ENCODE results near the gene KCNIP4. TPM values are rescaled to one million over a fixed set of nuclear protein-coding genes. Genes with fewer than 3 reads are reported as not detected.

Gene KCNIP4
- total and polyA plus RNA-seq, 2 of the 4 experiments (the other 2 are of a cell fraction), result not detected

DNA sequence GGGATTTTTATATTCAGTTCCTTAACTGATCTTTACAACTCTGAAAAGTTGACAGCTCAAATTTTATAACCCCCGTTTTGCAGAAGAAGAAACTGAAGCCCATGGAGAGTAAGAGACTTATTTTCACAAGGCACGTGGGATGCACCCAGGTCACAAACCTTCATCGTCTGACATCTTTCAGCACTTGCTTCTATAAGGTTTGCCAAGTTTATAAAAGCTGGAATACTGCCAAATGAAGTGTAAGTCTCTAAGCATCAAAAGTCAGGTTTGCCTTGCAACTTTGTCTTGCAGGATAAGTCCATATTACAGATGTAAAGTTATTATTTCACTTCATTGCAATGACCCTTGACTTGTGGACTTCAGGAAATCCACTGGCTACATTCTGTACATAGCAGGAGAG lies 6.3 kb upstream of the KCNIP4 start:
- TF ChIP-seq BHLHE40 (IDR thresholded peaks at IDR 0.05; ENCODE audit: low read depth, low read length), result no peak
- TF ChIP-seq MAFK (IDR thresholded peaks at IDR 0.05; ENCODE audit: low read depth, low read length), result no peak
- no peak for TF ChIP-seq RAD21 (IDR thresholded peaks at IDR 0.05; ENCODE audit: low read length)
- no peak for TF ChIP-seq CHD1 (IDR thresholded peaks at IDR 0.05; ENCODE audit: low read depth, low read length)
- TF ChIP-seq POLR2A (IDR thresholded peaks at IDR 0.05; ENCODE audit: low read depth, low read length), result no peak
- TF ChIP-seq, protein P1, sequence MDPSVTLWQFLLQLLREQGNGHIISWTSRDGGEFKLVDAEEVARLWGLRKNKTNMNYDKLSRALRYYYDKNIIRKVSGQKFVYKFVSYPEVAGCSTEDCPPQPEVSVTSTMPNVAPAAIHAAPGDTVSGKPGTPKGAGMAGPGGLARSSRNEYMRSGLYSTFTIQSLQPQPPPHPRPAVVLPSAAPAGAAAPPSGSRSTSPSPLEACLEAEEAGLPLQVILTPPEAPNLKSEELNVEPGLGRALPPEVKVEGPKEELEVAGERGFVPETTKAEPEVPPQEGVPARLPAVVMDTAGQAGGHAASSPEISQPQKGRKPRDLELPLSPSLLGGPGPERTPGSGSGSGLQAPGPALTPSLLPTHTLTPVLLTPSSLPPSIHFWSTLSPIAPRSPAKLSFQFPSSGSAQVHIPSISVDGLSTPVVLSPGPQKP (IDR thresholded peaks at IDR 0.05; ENCODE audit: borderline replicate concordance, low read depth, low read length), result no peak
- Histone ChIP-seq H4K20me1 (ENCODE audit: insufficient read depth, low read length) (no peaks in the 10 kb centered on the region), H3K27ac (ENCODE audit: insufficient read depth, low read length) (no peak overlapping the region), H3K36me3 (ENCODE audit: control insufficient read depth, insufficient read depth, low read length) (no peaks in the 10 kb centered on the region), H3K56ac (ENCODE audit: extremely low read depth, insufficient read depth, low read length) (no peak overlapping the region), H2AK5ac (ENCODE audit: low read depth, low read length) (no peak overlapping the region), H3K27me3 (ENCODE audit: control insufficient read depth, insufficient read depth, low read length) (no peaks in the 10 kb centered on the region), H3K4ac (ENCODE audit: low read depth, low read length) (no peak overlapping the region), H2BK120ac (ENCODE audit: low read depth, low read length) (no peak overlapping the region), H3K79me1 (ENCODE audit: low read depth in 1 of 2, low read length in 2 of 2) (no peaks in the 10 kb centered on the region), H4K8ac (ENCODE audit: low read depth in 2 of 2, low read length in 2 of 2) (no peak overlapping the region), H3K9me1 (ENCODE audit: insufficient read depth, low read length) (no peaks in the 10 kb centered on the region), H3K18ac (ENCODE audit: low read depth, low read length) (no peak overlapping the region), H2AK9ac (replicated peaks; ENCODE audit: low read depth, low read length, poor library complexity) (no peak overlapping the region), H2AFZ (replicated peaks; ENCODE audit: low read length, poor library complexity) (no peak overlapping the region), H3K4me2 (ENCODE audit: low read depth, low read length) (no peak overlapping the region), H3K9ac (ENCODE audit: low read depth, low read length) (no peak overlapping the region), H3K23ac (ENCODE audit: low read depth, low read length) (no peak overlapping the region), H2BK15ac (ENCODE audit: low read depth, low read length) (no peak overlapping the region), H3K9me3 (ENCODE audit: control insufficient read depth, insufficient read depth, low read length) (no peaks in the 10 kb centered on the region), H2BK20ac (ENCODE audit: low read depth, low read length) (no peak overlapping the region), H3K14ac (replicated peaks; ENCODE audit: low read depth, low read length) (no peak overlapping the region), H4K91ac (ENCODE audit: insufficient read depth, low read depth, low read length) (no peak overlapping the region), H2BK5ac (ENCODE audit: low read depth, low read length, poor library complexity, severe bottlenecking) (no peak overlapping the region), H4K5ac (ENCODE audit: low read depth, low read length) (no peak overlapping the region), H3K4me1 (ENCODE audit: control insufficient read depth, insufficient read depth, low read length) (no peaks in the 10 kb centered on the region), H3K4me3 (ENCODE audit: insufficient read depth, low read depth, low read length) (no peak overlapping the region)
- no peak for ATAC-seq (ENCODE audit: low read depth)
- ChIA-PET POLR2A (ENCODE audit: unreplicated experiment) (no interaction called here), CTCF (no interaction called here)
- dilution Hi-C loops (cut with HindIII; ENCODE audit: low sequenced_read_pairs, unreplicated experiment) (no loop called here), intact Hi-C loops (cut with micrococcal nuclease) (no loop called here), in situ Hi-C loops (cut with MboI; ENCODE audit: low sequenced_read_pairs) (no loop called here)
- no TSS peak for BruUV-seq (replicated peaks)
- DNase-seq, result no peak
- WGBS, 2 experiments (ENCODE audit: extremely low coverage in 2 of 2, insufficient read length in 1 of 2), result no CpG with 5 or more reads among the region's 3 CpGs
